GM19351 (cell line): Measurements from ENCODE around the gene TMEM45A.
"Not testable (repeated sequence)": the region's sequence is repeated elsewhere in the genome, so short reads cannot be mapped to it uniquely, and the experiment has no call there.

Source experiments
- ATAC-seq: cut with Tn5 transposase; IDR thresholded peaks from one replicate; pipeline ENCODE4 v1.9.1; 2021; ENCODE audit warnings: mild to moderate bottlenecking, moderate library complexity; ENCODE audit not compliant: unreplicated experiment

The TMEM45A gene

GRCh38 chr3:100531093-100531492 is 38.7 kb downstream of the TMEM45A start:
- ATAC-seq = no peak

DNA sequence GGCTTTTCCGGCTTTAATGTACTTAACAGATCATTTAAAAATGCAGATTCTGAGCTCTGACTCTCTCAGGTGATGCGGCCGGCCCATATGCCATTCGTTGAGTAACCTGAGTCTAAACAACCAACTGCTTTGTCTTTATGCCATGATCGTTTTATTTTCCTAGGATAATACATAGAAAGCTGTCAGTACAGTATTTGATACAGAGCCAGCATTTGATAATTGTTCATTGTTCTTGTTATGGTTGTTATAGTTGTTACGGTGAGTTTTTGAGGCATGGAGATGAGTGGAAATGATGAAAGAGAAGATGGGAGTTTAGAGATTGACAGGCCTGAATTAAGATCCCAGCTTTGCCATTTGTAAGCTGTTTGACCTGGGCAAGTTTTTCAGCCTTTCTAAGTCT is 40.0 kb downstream of the TMEM45A start:
- ATAC-seq = no peak

GRCh38 chr3:100533176-100533575 is 40.8 kb downstream of the TMEM45A start:
- no peak for ATAC-seq

DNA sequence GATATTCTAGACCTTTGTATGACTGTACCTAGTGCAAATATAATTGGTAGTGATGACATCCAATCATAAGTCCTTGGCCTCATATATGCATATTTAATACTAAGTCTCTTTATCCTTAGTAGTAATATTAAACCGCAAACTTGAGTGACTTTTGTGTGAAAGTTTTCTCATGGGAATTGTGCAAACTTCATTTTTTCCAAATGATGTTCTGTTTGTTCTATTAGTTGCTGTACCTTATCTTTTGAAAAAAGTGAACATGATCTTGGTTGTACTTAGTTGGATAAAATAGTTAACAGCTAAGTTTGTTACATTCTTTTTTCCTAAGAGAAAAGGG is 43.2 kb downstream of the TMEM45A start:
- no peak for ATAC-seq

DNA sequence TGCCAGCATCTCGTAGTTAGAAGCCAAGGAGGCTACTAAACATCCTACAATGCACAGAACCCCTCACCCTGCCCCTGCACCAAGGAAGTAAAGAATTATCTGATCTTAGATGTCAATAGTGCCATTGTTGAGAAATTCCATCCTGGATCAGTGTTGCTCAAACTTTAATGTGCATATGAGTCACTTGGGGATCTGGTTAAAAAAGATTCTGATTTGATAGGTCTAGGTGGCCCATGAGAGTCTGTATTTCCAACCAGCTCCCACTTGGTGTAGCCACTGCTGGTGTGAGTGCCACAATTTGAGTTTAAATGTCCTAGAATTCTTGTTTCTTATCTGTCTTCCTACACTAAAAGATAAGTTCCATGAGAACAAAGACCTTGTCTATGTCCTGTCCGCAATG is 43.7 kb downstream of the TMEM45A start:
- no peak for ATAC-seq

DNA sequence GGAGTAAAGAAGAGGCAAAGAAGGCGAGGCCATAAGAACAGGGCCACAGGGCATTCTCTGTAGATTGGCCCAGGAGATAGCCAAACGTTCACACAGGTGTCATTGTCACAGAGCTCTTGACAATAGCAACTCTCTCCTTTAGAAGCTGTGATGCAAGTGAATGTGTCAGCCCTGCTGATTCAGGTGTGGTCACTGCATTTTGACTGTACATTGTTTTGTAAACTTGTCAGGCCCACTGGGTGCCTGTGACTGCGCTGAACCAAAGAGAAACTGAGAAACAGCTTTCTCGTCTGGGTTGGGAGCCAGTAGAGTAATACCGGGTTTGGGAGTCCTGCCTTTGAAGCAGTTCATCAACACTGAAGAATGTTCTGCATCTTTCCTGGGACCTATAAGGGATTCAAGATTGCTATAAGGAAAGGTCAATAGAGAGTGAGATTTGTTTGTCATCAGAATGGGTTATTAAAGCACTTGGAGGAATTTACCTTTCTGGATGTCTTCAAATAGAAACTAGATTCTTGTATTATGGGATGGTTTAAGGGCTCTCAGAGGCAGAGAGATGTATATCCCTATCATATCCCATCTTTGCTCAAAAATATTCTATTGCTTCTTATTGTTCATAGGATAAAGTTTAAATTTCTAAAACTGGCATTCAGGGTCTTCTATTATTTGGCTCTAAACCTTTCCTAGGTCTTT is 45.4 kb downstream of the TMEM45A start:
- ATAC-seq = no peak

DNA sequence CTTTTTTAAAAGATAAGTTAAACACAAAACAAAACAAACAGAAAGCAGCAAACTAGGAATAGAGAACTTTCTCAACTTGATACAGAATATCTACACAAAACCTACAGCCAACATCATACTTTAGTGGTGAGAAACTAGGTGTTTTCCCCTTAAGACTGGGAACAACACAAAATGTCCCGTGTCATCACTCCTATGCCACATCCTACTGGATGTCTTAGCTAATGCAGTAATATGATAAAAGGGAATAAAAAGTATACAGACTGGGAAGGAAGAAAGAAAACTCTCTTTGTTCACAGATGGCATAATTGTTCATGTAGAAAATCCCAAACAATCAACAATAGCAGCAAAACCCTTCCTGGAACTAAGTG is 45.9 kb downstream of the TMEM45A start:
- ATAC-seq = no peak

GRCh38 chr3:100540791-100541334 is 48.4 kb downstream of the TMEM45A start:
- no peak for ATAC-seq

DNA sequence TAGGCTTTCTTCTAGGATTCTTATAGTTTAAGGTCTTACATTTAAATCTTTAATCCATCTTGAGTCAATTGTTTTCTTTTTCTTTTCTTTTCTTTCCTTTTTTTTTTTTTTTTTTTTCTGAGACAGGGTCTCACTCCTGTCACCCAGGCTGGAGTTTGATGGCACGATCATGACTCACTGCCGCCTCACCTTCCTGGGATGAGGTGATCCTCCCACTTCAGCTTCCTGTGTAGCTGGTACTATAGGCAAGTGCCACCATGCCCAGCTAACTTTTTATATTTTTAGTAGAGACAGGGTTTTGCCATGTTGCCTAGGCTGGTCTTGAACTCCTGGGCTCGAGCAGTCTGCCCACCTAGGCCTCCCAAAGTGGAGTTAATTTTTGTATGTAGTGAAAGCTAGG is 49.0 kb downstream of the TMEM45A start:
- ATAC-seq = not testable (repeated sequence)

DNA sequence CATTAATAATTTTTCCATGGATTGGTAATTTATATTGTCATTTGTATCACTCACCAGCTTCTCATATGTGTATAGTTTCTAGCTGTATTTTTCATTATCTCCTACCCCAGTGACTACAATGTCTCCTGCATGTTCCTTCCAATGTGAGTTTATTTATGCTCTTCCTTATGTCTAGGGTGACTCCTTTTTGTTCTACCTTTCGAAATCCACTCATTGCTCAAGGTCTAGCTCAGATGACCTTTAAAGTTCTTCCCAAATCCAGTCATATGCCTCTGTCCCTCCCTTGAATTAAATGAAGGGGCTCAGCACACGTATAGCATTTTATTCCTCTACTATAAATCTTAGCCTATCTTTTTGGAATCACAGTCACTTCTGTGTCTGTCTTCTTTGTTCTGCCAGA is 53.0 kb downstream of the TMEM45A start:
- no peak for ATAC-seq

DNA sequence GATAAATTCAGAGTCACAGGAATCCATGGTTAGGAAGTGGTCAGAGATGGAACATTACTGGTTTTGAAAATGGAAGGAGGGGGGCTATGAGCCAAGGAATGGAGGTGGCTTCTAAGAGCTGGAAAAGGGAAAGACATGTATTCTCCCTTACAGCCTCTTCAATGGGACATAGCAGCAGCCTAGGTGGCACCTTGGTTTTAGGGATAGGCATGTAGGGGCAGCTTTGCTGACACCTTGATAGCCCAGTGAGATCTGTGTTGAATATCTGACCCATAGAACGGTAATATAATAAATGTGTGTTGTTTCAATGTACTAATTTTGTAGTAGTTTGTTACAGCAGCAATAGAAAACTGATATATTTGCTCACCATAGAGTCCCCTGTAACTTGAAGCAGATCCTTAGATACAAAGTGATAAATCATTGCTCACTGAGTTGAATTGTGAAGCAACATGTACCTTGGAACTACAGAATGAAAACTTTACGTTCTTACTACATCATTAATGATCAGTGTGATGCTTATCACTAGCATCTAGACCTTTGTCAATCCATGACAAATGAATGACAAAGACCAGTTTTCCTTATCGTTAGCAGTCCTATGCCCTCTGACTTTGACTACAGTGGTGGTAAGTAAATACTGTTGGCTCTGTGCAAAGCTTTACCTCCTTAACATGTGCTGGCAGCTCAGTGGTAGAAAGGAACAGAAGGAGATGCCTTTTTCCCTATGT is 53.8 kb downstream of the TMEM45A start:
- ATAC-seq = no peak

- no peak for ATAC-seq
These were observed 55.6 kb downstream of the TMEM45A start for GRCh38 chr3:100548053-100548452.

DNA sequence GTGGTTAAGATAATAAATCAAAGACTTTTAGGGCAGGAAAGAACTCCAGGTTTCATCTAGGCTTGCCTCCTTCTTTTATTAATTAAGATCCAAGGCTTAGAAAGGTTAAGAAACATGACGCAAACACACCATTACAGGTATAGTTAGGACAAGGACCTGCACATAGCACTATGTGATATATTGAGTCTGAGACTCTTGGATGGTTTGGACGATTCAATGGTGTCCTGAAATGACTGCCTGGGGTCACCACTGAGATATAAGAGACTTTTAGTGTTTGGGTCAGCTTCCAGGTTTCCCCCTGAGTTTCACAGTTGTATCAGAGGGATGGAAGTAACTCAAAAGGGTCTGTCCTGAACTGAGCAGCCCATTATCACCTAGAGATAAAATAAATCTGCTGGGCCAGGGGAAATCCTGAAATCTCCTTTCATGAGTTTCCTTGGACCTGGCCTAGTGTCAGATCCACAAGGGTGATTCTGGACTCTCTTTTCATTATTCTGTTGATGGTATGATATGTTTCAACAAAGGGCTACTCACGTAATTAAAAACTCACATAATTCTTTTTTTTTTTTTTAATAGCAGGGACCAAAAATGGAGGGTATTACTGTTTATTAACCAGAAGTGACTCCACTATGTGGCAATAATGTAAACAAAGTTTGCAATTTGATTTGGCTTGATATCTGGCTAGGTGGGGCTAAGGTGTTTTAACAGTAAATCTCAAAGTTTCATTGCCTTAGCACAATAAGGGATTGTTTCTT is 61.4 kb downstream of the TMEM45A start:
- ATAC-seq = no peak

DNA sequence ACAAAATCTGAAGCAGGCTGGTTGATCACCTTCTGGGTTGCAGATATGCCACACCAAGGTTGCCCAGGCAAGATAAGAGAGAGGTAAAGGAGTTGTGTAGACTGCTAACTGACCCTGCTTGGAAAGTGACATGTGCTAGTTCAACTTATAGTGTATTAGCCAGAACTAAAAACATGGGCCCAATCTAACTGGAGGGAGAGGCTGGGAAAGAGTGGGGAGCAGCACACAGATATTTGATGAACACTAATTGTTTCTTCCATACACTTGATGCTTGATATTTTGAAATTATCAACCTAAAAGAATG is 61.9 kb downstream of the TMEM45A start:
- ATAC-seq = no peak

GRCh38 chr3:100556673-100557310 is 64.4 kb downstream of the TMEM45A start:
- ATAC-seq = no peak

DNA sequence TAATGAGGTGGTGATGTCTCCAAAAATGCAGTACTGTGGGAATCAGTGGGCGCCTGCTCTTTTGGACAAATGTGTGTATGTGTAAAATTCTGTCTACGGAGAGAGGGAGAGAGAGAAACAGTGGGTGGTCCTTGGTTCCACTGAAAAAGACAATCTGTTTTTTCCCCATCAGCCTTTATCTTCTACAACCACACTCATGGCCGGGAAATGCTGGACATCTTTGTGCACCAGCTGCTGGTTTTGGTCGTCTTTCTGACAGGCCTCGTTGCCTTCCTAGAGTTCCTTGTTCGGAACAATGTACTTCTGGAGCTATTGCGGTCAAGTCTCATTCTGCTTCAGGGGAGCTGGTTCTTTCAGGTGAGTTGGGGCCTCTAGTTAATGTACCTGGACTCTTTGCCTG is 65.8 kb downstream of the TMEM45A start:
- no peak for ATAC-seq

DNA sequence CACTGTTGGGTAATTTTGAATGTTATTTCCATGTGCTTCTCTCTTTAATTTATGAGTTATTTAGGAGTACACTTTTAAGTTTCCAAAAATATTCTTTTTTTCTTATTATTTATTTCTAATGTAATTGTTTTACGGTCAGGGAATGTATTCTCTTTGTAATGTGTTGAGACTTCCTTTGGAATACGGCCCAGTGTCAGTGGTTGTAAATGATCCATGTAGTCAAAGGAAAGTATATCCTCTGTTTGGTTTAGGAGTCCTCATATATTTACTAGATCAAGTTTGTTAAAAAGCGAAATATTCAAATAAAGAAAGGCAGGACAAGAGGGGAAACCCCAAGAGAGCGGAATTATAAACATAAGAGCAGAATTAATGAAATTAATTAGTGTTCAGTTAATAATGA is 68.0 kb downstream of the TMEM45A start:
- no peak for ATAC-seq

DNA sequence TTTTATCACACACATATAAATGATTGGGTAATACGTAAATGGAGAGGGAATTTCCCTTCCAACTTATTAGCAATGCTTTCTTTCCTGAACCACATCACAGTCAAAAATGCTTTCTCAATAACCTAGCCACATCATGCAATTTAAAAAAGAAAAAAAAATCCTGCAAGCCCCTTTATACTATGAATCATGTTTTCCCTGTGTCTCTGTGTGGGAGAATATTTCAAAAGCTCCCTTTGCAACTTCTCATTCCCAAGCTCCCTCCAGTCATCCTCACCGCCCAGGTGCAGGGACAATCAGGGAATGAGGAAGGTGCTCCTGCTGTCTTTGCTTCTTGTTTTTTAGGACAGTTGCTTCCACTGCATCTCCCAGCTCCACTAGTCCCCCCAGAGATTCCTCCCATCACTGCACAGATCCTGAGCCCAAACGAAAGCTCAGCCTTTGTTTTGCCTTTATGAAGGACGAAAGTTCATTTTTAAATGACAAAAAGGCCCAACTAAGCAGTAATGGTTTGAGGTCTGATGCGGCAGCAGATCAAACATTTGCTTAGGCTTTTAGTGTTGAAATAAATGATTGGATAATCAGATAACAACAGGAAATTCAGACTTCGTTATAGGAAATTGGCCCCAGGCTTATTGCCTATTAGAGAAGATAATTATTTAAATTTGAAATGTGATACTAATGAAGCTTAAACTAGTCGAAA is 69.2 kb downstream of the TMEM45A start:
- no peak for ATAC-seq

DNA sequence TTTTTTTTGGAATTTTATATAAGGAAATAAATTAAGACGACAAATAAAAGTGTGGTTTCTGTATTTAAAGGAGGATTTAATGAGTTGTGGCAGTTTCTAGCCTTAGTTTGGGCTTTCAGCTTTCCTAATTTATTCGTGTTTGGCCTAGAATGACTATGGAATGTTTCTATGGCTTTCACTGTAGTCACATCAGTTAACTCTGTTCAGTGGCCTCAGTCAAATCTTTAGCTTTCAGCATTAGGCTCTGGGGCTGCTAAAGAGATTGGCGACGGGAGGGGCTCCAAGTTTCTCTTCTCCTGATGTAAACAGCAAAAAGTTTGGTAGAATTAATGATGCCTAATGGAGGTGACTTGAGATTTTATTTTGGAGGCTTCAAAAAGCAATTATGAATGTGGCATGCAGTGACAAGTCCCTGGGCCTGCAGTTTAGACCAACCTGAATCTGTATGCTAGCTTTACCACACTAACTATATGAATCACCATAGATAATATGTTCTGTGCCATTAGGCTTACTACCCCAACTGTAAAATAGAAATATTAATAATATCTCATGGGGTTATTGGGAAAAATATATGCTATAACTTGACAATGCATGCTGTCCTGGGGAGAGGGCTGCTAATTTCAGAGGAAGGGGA is 69.9 kb downstream of the TMEM45A start:
- no peak for ATAC-seq

GRCh38 chr3:100563228-100563627 is 70.8 kb downstream of the TMEM45A start:
- no peak for ATAC-seq
